Fibroblast of lung (primary cell): ENCODE results near the gene TNFRSF18. TPM values are rescaled to one million over a fixed set of nuclear protein-coding genes. Genes with fewer than 3 reads are reported as not detected.

Experiments
- DNase-seq, 2 donors: peaks; one replicate each; pipeline versions ENCODE4 v3.0.0 to v3.0.0-alpha.2; 2010; ENCODE audit warnings: low read depth in 2 of 2
- H2AFZ ChIP-seq: 2 replicates; pipeline ENCODE4 v1.5.1; 2012; ENCODE audit warnings: low read length, control low read depth, inconsistent platforms
- H3K27ac ChIP-seq: 2 replicates; pipeline ENCODE4 v1.5.1; 2011; ENCODE audit warnings: low read length, control low read depth; ENCODE audit not compliant: insufficient read depth
- H3K27me3 ChIP-seq: 2 replicates; pipeline ENCODE4 v1.5.1; 2011; ENCODE audit warnings: mild to moderate bottlenecking, low read length; ENCODE audit not compliant: control insufficient read depth, insufficient read depth
- H3K36me3 ChIP-seq: 2 replicates; pipeline ENCODE4 v1.5.1; 2011; ENCODE audit warnings: low read length; ENCODE audit not compliant: control insufficient read depth, insufficient read depth
- H3K4me1 ChIP-seq: 2 replicates; pipeline ENCODE4 v1.5.1; 2011; ENCODE audit warnings: low read length; ENCODE audit not compliant: control insufficient read depth, insufficient read depth; ENCODE audit errors: extremely low read depth
- H3K4me2 ChIP-seq: 2 replicates; pipeline ENCODE4 v1.5.1; 2011; ENCODE audit warnings: low read length, control low read depth; ENCODE audit not compliant: insufficient read depth; ENCODE audit errors: extremely low read depth
- H3K4me3 ChIP-seq, 4 experiments: fragments of 200-600 bp in 1 of 4; sonication (generic) in 1 of 4; replicated peaks in 1 of 4; 2 replicates each; pipeline ENCODE4 v1.5.1; 2011 to 2016; ENCODE audit warnings: low read length in 4 of 4, low read depth in 3 of 4, mild to moderate bottlenecking in 3 of 4, control low read depth in 2 of 4, inconsistent platforms in 1 of 4, mixed read lengths in 1 of 4; ENCODE audit not compliant: insufficient read depth in 1 of 4; ENCODE audit errors: control extremely low read depth in 1 of 4
- H3K79me2 ChIP-seq: 2 replicates; pipeline ENCODE4 v1.5.1; 2012; ENCODE audit warnings: mild to moderate bottlenecking, low read length, inconsistent platforms; ENCODE audit not compliant: control insufficient read depth, insufficient read depth
- H3K9ac ChIP-seq: 2 replicates; pipeline ENCODE4 v1.5.1; 2011; ENCODE audit warnings: mild to moderate bottlenecking, low read length, control low read depth; ENCODE audit not compliant: insufficient read depth
- H3K9me3 ChIP-seq: 2 replicates; pipeline ENCODE4 v1.5.1; 2012; ENCODE audit warnings: low read depth, low read length; ENCODE audit not compliant: control insufficient read depth, insufficient read depth
- H4K20me1 ChIP-seq: 2 replicates; pipeline ENCODE4 v1.5.1; 2011; ENCODE audit warnings: low read length; ENCODE audit not compliant: control insufficient read depth, insufficient read depth; ENCODE audit errors: extremely low read depth
- CTCF ChIP-seq, 2 donors: IDR thresholded peaks in 1 of 2; conservative IDR thresholded peaks in 1 of 2; 1 replicate in 1 of 2; 2 replicates in 1 of 2; pipeline ENCODE4 v1.5.1; 2011 to 2012; ENCODE audit warnings: low read length in 2 of 2, control low read depth in 1 of 2, inconsistent platforms in 1 of 2, low read depth in 1 of 2, mild to moderate bottlenecking in 1 of 2
- EZH2 ChIP-seq: IDR thresholded peaks from 2 replicates; pipeline ENCODE4 v1.5.1; 2012; ENCODE audit warnings: low read length, control low read depth, mild to moderate bottlenecking; ENCODE audit errors: missing control alignments
- polyA plus RNA-seq, 2 donors: library from polyadenylated mRNA; depleted of rRNA in 1 of 2; stranded (reverse) in 1 of 2; unstranded in 1 of 2; fragments of >200 nt; gene quantifications; 2 replicates each; pipeline ENCODE4 v1.2.1, GENCODE V29; 2011 to 2012; ENCODE audit warnings: missing spikeins in 1 of 2
- total RNA-seq: library from RNA; depleted of rRNA; stranded (reverse); fragments of >200 nt; gene quantifications from 2 replicates; pipeline ENCODE4 v1.2.1, GENCODE V29; 2014

The TNFRSF18 gene
- total and polyA plus RNA-seq, 2 donors (not counting 1 experiment from before 2014, with no cell fraction given): 1.3 TPM; not detected in 1

- H2AFZ ChIP-seq: no peak overlapping the region
- no peaks in the 10 kb centered on the region for H3K9me3 ChIP-seq
- no peak overlapping the region for H3K4me3 ChIP-seq
- no peak for DNase-seq
- H3K36me3 ChIP-seq: peaks cover 32% of the 10 kb centered on the region
- H3K27ac ChIP-seq: no peak overlapping the region
- peak overlapping the region; percentile 75 for H3K4me2 ChIP-seq
- peaks cover 79% of the 10 kb centered on the region for H3K79me2 ChIP-seq
- H3K4me1 ChIP-seq: peaks cover 7% of the 10 kb centered on the region
- no peak overlapping the region for H3K9ac ChIP-seq
- H4K20me1 ChIP-seq: no peaks in the 10 kb centered on the region
- no peak for TF ChIP-seq CTCF (conservative IDR thresholded peaks at IDR 0.05 in 1 of 2, IDR thresholded peaks at IDR 0.05 in 1 of 2; ENCODE audit: low read depth in 1 of 2, low read length in 2 of 2)
- no peak for TF ChIP-seq EZH2
- H3K27me3 ChIP-seq: no peaks in the 10 kb centered on the region
These were observed 23.4 kb upstream of the TNFRSF18 start for GRCh38 chr1:1229770-1230169.

DNA sequence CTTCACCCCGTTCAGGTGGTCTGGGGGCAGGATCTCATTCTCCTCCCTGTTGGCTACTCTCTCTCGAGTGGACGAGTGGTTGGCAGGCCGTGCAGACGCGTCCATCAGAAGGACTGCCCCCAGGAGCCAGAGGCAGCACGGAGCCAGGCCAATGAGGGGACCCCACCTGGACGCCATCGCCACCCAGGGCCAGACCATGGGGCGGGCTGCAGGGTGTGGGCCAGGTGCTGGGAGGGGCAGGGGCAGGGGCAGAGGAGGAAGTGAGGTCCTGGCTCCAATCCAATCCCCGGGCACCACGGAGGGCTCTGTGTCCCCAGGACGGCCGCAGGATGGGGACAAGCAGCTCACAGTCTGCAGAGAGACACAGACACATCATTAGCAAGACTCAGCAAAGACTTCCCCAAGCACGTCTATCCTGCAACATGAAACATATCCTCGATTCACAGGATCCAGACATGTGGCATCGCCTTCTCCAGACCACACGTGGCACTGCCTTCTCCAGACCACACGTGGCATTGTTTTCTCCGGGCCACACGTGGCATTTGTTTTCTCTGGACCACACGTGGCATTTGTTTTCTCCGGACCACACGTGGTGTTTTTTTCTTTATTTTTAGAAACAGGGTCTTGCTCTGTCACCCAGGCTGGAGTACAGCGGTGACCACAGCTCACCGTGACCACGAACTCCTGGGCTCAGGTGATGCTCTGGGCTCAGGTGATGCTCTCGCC lies 22.4 kb upstream of the TNFRSF18 start:
- Histone ChIP-seq H3K79me2 (peaks cover 79% of the 10 kb centered on the region), H3K27me3 (no peaks in the 10 kb centered on the region), H3K9me3 (no peaks in the 10 kb centered on the region), H3K4me2 (no peak overlapping the region), H3K9ac (no peak overlapping the region), H3K4me1 (peaks cover 7% of the 10 kb centered on the region), H2AFZ (no peak overlapping the region), H3K27ac (no peak overlapping the region), H3K4me3 (no peak overlapping the region), H3K36me3 (peaks cover 31% of the 10 kb centered on the region), H4K20me1 (no peaks in the 10 kb centered on the region)
- no peak for DNase-seq
- no peak for TF ChIP-seq CTCF (conservative IDR thresholded peaks at IDR 0.05 in 1 of 2, IDR thresholded peaks at IDR 0.05 in 1 of 2; ENCODE audit: low read depth in 1 of 2, low read length in 2 of 2)
- no peak for TF ChIP-seq EZH2

- no peak overlapping the region for H3K4me2 ChIP-seq
- H2AFZ ChIP-seq: no peak overlapping the region
- H3K9ac ChIP-seq: no peak overlapping the region
- no peak overlapping the region for H3K4me3 ChIP-seq
- DNase-seq: no peak
- H4K20me1 ChIP-seq: no peaks in the 10 kb centered on the region
- no peak overlapping the region for H3K27ac ChIP-seq
- H3K79me2 ChIP-seq: peaks cover 75% of the 10 kb centered on the region
- H3K27me3 ChIP-seq: no peaks in the 10 kb centered on the region
- H3K36me3 ChIP-seq: peaks cover 31% of the 10 kb centered on the region
- no peak for TF ChIP-seq EZH2
- no peak for TF ChIP-seq CTCF (conservative IDR thresholded peaks at IDR 0.05 in 1 of 2, IDR thresholded peaks at IDR 0.05 in 1 of 2; ENCODE audit: low read depth in 1 of 2, low read length in 2 of 2)
- H3K4me1 ChIP-seq: peaks cover 7% of the 10 kb centered on the region
- no peaks in the 10 kb centered on the region for H3K9me3 ChIP-seq
These were observed 21.8 kb upstream of the TNFRSF18 start for GRCh38 chr1:1228187-1228586.
